Left hindlimb (tissue), 1 donor: ENCODE measurements around the gene DIS3L2.

Experiments
- DNase-seq: peaks from one replicate; pipeline ENCODE4 v3.0.0-alpha.2; 2018

DIS3L2 gene

GRCh38 chr2:232235716-232236115 lies 274.2 kb downstream of the DIS3L2 start:
- DNase-seq = no peak

GRCh38 chr2:232236200-232236599 lies 274.7 kb downstream of the DIS3L2 start:
- DNase-seq = no peak

GRCh38 chr2:232237464-232237863 lies 276.0 kb downstream of the DIS3L2 start:
- no peak for DNase-seq

- no peak for DNase-seq
These were observed 276.6 kb downstream of the DIS3L2 start for GRCh38 chr2:232238108-232238507.

- no peak for DNase-seq
These were observed 277.1 kb downstream of the DIS3L2 start for GRCh38 chr2:232238596-232238995.

- no peak for DNase-seq
These were observed 278.6 kb downstream of the DIS3L2 start for GRCh38 chr2:232239951-232240681.

GRCh38 chr2:232240906-232241305 lies 279.4 kb downstream of the DIS3L2 start:
- no peak for DNase-seq

GRCh38 chr2:232242316-232242715 lies 280.8 kb downstream of the DIS3L2 start:
- no peak for DNase-seq

- DNase-seq = no peak
These were observed 283.6 kb downstream of the DIS3L2 start for GRCh38 chr2:232245111-232245510.

GRCh38 chr2:232246245-232246644 lies 284.7 kb downstream of the DIS3L2 start:
- DNase-seq = no peak

GRCh38 chr2:232249096-232249495 lies 287.6 kb downstream of the DIS3L2 start:
- DNase-seq = no peak

- DNase-seq = no peak
These were observed 289.0 kb downstream of the DIS3L2 start for GRCh38 chr2:232250246-232251175.

- no peak for DNase-seq
These were observed 293.5 kb downstream of the DIS3L2 start for GRCh38 chr2:232255033-232255432.

GRCh38 chr2:232260075-232260474 lies 298.6 kb downstream of the DIS3L2 start:
- DNase-seq = peak; percentile 45

GRCh38 chr2:232261776-232262175 lies 300.3 kb downstream of the DIS3L2 start:
- DNase-seq = no peak

- DNase-seq = no peak
These were observed 301.8 kb downstream of the DIS3L2 start for GRCh38 chr2:232263295-232263694.

- DNase-seq = no peak
These were observed 302.6 kb downstream of the DIS3L2 start for GRCh38 chr2:232264081-232264480.

GRCh38 chr2:232265329-232265728 lies 303.8 kb downstream of the DIS3L2 start:
- no peak for DNase-seq

- no peak for DNase-seq
These were observed 307.2 kb downstream of the DIS3L2 start for GRCh38 chr2:232268636-232269165.

GRCh38 chr2:232269867-232270266 lies 308.4 kb downstream of the DIS3L2 start:
- DNase-seq = no peak

GRCh38 chr2:232273903-232274643 lies 312.6 kb downstream of the DIS3L2 start:
- DNase-seq = no peak

- DNase-seq = no peak
These were observed 314.2 kb downstream of the DIS3L2 start for GRCh38 chr2:232275670-232276069.
